Thyroid gland (tissue), 4 donors: ENCODE data around the gene ZNF554.

Experiments
- POLR2A ChIP-seq, 2 donors: fragments of 450-650 bp; IDR thresholded peaks; one replicate each; pipeline ENCODE4 v1.6.1; 2017; ENCODE audit warnings: antibody characterized with exemption in 2 of 2, mild to moderate bottlenecking in 2 of 2, moderate library complexity in 1 of 2
- TF ChIP-seq, protein P1 (sequence below), 6 experiments: fragments of 200-600 bp in 3 of 6; fragments of 450-650 bp in 3 of 6; sonication (generic) in 3 of 6; IDR thresholded peaks; one replicate each; pipeline ENCODE4 v1.5.1; 2016 to 2019; ENCODE audit warnings: antibody characterized with exemption in 6 of 6, mild to moderate bottlenecking in 2 of 6, inconsistent platforms in 1 of 6, moderate library complexity in 1 of 6

DNA sequence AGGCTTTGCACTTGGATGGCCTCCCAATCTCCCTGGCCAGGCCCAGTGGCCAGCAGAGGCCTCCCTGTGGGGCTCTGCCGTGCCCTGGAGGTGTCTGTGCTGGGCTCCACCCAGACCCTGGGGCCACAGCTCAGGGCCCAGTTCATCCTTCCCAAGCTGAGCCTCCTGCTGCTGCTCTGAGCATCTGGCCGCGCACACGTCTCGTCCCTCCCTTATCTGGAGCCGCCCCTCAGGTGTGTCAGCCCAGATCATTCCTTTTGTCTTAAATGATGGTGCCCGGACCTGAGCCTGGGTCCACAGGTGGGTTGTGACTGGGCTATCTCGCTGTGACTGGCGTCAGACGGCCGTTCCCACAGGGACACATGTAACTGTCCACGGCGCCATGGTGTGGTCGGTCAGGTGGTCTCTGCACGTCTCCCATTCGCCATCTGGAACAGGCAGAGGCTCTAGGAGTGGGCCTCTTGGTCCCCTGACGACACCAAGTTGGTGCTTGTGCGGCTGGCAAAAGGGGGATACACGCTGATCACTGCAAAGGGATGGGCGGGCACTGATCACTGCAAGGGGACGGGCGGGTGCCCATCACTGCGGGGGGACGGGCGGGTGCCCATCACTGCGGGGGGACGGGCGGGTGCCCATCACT is 14.3 kb upstream of the ZNF554 start:
- TF ChIP-seq POLR2A (IDR thresholded peaks at IDR 0.05) = no peak
- TF ChIP-seq, protein P1, sequence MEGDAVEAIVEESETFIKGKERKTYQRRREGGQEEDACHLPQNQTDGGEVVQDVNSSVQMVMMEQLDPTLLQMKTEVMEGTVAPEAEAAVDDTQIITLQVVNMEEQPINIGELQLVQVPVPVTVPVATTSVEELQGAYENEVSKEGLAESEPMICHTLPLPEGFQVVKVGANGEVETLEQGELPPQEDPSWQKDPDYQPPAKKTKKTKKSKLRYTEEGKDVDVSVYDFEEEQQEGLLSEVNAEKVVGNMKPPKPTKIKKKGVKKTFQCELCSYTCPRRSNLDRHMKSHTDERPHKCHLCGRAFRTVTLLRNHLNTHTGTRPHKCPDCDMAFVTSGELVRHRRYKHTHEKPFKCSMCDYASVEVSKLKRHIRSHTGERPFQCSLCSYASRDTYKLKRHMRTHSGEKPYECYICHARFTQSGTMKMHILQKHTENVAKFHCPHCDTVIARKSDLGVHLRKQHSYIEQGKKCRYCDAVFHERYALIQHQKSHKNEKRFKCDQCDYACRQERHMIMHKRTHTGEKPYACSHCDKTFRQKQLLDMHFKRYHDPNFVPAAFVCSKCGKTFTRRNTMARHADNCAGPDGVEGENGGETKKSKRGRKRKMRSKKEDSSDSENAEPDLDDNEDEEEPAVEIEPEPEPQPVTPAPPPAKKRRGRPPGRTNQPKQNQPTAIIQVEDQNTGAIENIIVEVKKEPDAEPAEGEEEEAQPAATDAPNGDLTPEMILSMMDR (IDR thresholded peaks at IDR 0.05) = no peak
